ENCODE results near the gene SHISA2.
A peak's percentile ranks its signal among the peaks of the same experiment; 100 is the strongest.

Gene SHISA2

GRCh38 chr13:26017196-26017921 is 34.5 kb downstream of the SHISA2 start:
- no peak for DNase-seq

- DNase-seq = no peak
Observed at GRCh38 chr13:26016189-26016588, 35.6 kb downstream of the SHISA2 start.

GRCh38 chr13:26015271-26016125 is 36.3 kb downstream of the SHISA2 start:
- no peak for DNase-seq

GRCh38 chr13:26012995-26013394 is 38.8 kb downstream of the SHISA2 start:
- DNase-seq = no peak

- peak; percentile 68 for DNase-seq
Observed at GRCh38 chr13:26011996-26012821, 39.6 kb downstream of the SHISA2 start.

- no peak for DNase-seq
Observed at GRCh38 chr13:26011208-26011573, 40.6 kb downstream of the SHISA2 start.

- no peak for DNase-seq
Observed at GRCh38 chr13:26010487-26011207, 41.2 kb downstream of the SHISA2 start.

GRCh38 chr13:26007261-26008125 is 44.3 kb downstream of the SHISA2 start:
- no peak for DNase-seq
